ENCODE data around the gene CX3CL1.

GRCh38 chr16:57423152-57423551 lies 50.9 kb downstream of the CX3CL1 start:
- no peak for TF ChIP-seq CTCF (IDR thresholded peaks at IDR 0.05)
- TF ChIP-seq EP300 (IDR thresholded peaks at IDR 0.05), result no peak
- TF ChIP-seq POLR2A (IDR thresholded peaks at IDR 0.05), result no peak

All from tibial nerve (tissue), 4 donors.